Progenitor cell of endocrine pancreas (in vitro differentiated cells): ENCODE data around the gene UCK2. TPM values are rescaled to one million over a fixed set of nuclear protein-coding genes. Genes with fewer than 3 reads are reported as not detected.

ENCODE experiments used
- DNase-seq: peaks from one replicate; pipeline ENCODE4 v3.0.0; 2021; ENCODE audit warnings: low spot score; ENCODE audit not compliant: unreplicated experiment
- H3K27ac Mint-ChIP-seq: 2 replicates; pipeline ENCODE4 v1.8.0; 2021; ENCODE audit warnings: mild to moderate bottlenecking, moderate library complexity, mixed read lengths
- H3K27me3 Mint-ChIP-seq: 2 replicates; pipeline ENCODE4 v1.8.0; 2021; ENCODE audit warnings: mixed read lengths
- H3K36me3 Mint-ChIP-seq: 2 replicates; pipeline ENCODE4 v1.8.0; 2022; ENCODE audit warnings: mixed read lengths; ENCODE audit not compliant: insufficient read depth
- H3K4me1 Mint-ChIP-seq: 2 replicates; pipeline ENCODE4 v1.8.0; 2021; ENCODE audit warnings: low read depth, mixed read lengths
- H3K4me3 Mint-ChIP-seq: 2 replicates; pipeline ENCODE4 v1.8.0; 2021; ENCODE audit warnings: low read depth, mild to moderate bottlenecking, moderate library complexity, mixed read lengths
- H3K9me3 Mint-ChIP-seq: 2 replicates; pipeline ENCODE4 v1.8.0; 2021; ENCODE audit warnings: low read depth, mixed read lengths
- CTCF ChIP-seq: fragments of 200-600 bp; sonication (generic); IDR thresholded peaks from one replicate; pipeline ENCODE4 v1.5.0; 2021; ENCODE audit warnings: antibody characterized with exemption, mild to moderate bottlenecking; ENCODE audit not compliant: unreplicated experiment
- total RNA-seq: library from RNA; stranded (reverse); gene quantifications from 2 replicates; pipeline ENCODE4 v1.2.1, GENCODE V29; 2021

The UCK2 gene
- total RNA-seq, 1 donor from 2014 or later = 29.7 TPM

GRCh38 chr1:165829888-165830287, 2.5 kb downstream of the UCK2 start:
- no peaks in the 10 kb centered on the region for H3K9me3 Mint-ChIP-seq
- DNase-seq = no peak
- no peaks in the 10 kb centered on the region for H3K27me3 Mint-ChIP-seq
- H3K27ac Mint-ChIP-seq = no peak overlapping the region
- TF ChIP-seq CTCF = no peak
- H3K4me1 Mint-ChIP-seq = peaks cover 10% of the 10 kb centered on the region
- no peaks in the 10 kb centered on the region for H3K36me3 Mint-ChIP-seq
- peak overlapping the region; percentile 91 for H3K4me3 Mint-ChIP-seq

- H3K27ac Mint-ChIP-seq = no peak overlapping the region
- H3K4me1 Mint-ChIP-seq = peaks cover 10% of the 10 kb centered on the region
- no peaks in the 10 kb centered on the region for H3K27me3 Mint-ChIP-seq
- TF ChIP-seq CTCF = no peak
- no peaks in the 10 kb centered on the region for H3K9me3 Mint-ChIP-seq
- H3K36me3 Mint-ChIP-seq = no peaks in the 10 kb centered on the region
- no peak overlapping the region for H3K4me3 Mint-ChIP-seq
- DNase-seq = no peak
Observed at GRCh38 chr1:165831146-165831545, 3.7 kb downstream of the UCK2 start.

- peak overlapping the region; percentile 14 for H3K27ac Mint-ChIP-seq
- no peaks in the 10 kb centered on the region for H3K9me3 Mint-ChIP-seq
- no peaks in the 10 kb centered on the region for H3K36me3 Mint-ChIP-seq
- H3K27me3 Mint-ChIP-seq = no peaks in the 10 kb centered on the region
- H3K4me1 Mint-ChIP-seq = peaks cover 10% of the 10 kb centered on the region
- no peak overlapping the region for H3K4me3 Mint-ChIP-seq
- no peak for TF ChIP-seq CTCF
- DNase-seq = no peak
Observed at GRCh38 chr1:165832902-165833301, 5.5 kb downstream of the UCK2 start.

- DNase-seq = no peak
- H3K27me3 Mint-ChIP-seq = no peaks in the 10 kb centered on the region
- H3K4me3 Mint-ChIP-seq = no peak overlapping the region
- TF ChIP-seq CTCF = no peak
- no peaks in the 10 kb centered on the region for H3K9me3 Mint-ChIP-seq
- H3K36me3 Mint-ChIP-seq = no peaks in the 10 kb centered on the region
- peaks cover 10% of the 10 kb centered on the region for H3K4me1 Mint-ChIP-seq
- H3K27ac Mint-ChIP-seq = peak overlapping the region; percentile 14
Observed at GRCh38 chr1:165833358-165833757, 5.9 kb downstream of the UCK2 start.

- no peak for TF ChIP-seq CTCF
- Mint-ChIP-seq H3K36me3 (no peaks in the 10 kb centered on the region), H3K27me3 (no peaks in the 10 kb centered on the region), H3K27ac (no peak overlapping the region), H3K4me3 (no peak overlapping the region), H3K4me1 (peaks cover 10% of the 10 kb centered on the region), H3K9me3 (no peaks in the 10 kb centered on the region)
- no peak for DNase-seq
Observed at GRCh38 chr1:165834229-165834628, 6.8 kb downstream of the UCK2 start.
